ENCODE data around the gene ADGB.

DNA sequence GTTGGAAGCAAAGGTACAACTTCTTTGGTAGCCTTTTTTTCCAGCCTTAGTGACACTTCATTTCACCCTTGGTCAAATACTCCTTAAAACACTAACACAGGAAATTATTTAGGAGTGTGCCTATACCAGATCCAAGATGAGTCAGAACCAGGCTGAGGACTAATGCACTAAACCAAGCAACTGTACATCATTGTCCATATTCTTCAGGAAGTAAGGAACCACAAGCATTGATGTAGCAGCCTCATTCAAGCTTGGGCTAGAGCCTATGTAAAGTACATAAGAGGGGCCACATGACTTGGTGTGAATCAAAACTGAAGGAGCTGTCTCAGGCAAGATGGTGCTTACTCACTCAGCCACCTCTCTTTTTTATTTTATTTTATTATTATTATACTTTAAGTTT is 20.7 kb upstream of the ADGB start:
- TF ChIP-seq, protein P1, sequence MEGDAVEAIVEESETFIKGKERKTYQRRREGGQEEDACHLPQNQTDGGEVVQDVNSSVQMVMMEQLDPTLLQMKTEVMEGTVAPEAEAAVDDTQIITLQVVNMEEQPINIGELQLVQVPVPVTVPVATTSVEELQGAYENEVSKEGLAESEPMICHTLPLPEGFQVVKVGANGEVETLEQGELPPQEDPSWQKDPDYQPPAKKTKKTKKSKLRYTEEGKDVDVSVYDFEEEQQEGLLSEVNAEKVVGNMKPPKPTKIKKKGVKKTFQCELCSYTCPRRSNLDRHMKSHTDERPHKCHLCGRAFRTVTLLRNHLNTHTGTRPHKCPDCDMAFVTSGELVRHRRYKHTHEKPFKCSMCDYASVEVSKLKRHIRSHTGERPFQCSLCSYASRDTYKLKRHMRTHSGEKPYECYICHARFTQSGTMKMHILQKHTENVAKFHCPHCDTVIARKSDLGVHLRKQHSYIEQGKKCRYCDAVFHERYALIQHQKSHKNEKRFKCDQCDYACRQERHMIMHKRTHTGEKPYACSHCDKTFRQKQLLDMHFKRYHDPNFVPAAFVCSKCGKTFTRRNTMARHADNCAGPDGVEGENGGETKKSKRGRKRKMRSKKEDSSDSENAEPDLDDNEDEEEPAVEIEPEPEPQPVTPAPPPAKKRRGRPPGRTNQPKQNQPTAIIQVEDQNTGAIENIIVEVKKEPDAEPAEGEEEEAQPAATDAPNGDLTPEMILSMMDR (IDR thresholded peaks at IDR 0.05), result no peak
- TF ChIP-seq ZFX (IDR thresholded peaks at IDR 0.05; ENCODE audit: borderline replicate concordance), result no peak
